HEK293 (cell line): ENCODE data around the gene C17orf113.

Experiments used
- CTCF ChIA-PET: fragments of 350-600 bp; formaldehyde crosslinking; extraction: SDS; loops from one replicate; lab custom pipeline; 2021; ENCODE audit warnings: antibody characterized with exemption; lab: Yijun Ruan, JAX
- POLR2A ChIA-PET: fragments of 300-600 bp; formaldehyde crosslinking; extraction: SDS; loops from one replicate; lab custom pipeline; 2020; ENCODE audit warnings: antibody characterized with exemption, inconsistent platforms; lab: Yijun Ruan, JAX
- H3K27ac ChIP-seq: fragments of 200-500 bp; sonication (Bioruptor generic); 2 replicates; pipeline ENCODE4 v1.5.1; 2014; ENCODE audit warnings: low read depth, low read length, control low read depth, inconsistent platforms; ENCODE audit errors: extremely low read depth
- H3K36me3 ChIP-seq, 2 experiments: fragments of 200-500 bp in 1 of 2; sonication (Bioruptor generic) in 1 of 2; 1 replicate in 1 of 2; 2 replicates in 1 of 2; pipeline ENCODE4 v1.5.1; 2014 to 2017; ENCODE audit warnings: inconsistent platforms in 2 of 2, low read length in 2 of 2; ENCODE audit not compliant: control insufficient read depth in 2 of 2, insufficient read depth in 1 of 2
- H3K4me1 ChIP-seq: fragments of 200-500 bp; sonication (Bioruptor generic); 2 replicates; pipeline ENCODE4 v1.5.1; 2014; ENCODE audit warnings: mild to moderate bottlenecking, low read length, inconsistent platforms; ENCODE audit not compliant: control insufficient read depth, insufficient read depth
- H3K4me3 ChIP-seq: 2 replicates; pipeline ENCODE4 v1.5.1; 2011; ENCODE audit warnings: low read depth, mild to moderate bottlenecking, control low read depth, low read length, moderate library complexity
- H3K9me3 ChIP-seq: fragments of 200-500 bp; sonication (Bioruptor generic); 2 replicates; pipeline ENCODE4 v1.5.1; 2014; ENCODE audit warnings: low read depth, low read length, inconsistent platforms; ENCODE audit not compliant: control insufficient read depth, insufficient read depth
- ATF2 ChIP-seq: fragments of 450-650 bp; formaldehyde crosslinking; IDR thresholded peaks from 2 replicates; pipeline ENCODE4 v1.5.1; 2016; ENCODE audit warnings: missing biosample characterization, missing genetic modification characterization, low read depth
- ELK4 ChIP-seq: IDR thresholded peaks from 2 replicates; pipeline ENCODE4 v1.6.1; 2011; ENCODE audit warnings: mild to moderate bottlenecking, low read depth, low read length, borderline replicate concordance
- HOXC10 ChIP-seq: sonication (generic); formaldehyde crosslinking; IDR thresholded peaks from 2 replicates; pipeline ENCODE4 v1.8.1; 2023; ENCODE audit warnings: mild to moderate bottlenecking, missing genetic modification reagents
- IKZF3 ChIP-seq: fragments of 450-650 bp; IDR thresholded peaks from 2 replicates; pipeline ENCODE4 v1.5.0; 2018; ENCODE audit warnings: missing biosample characterization, mild to moderate bottlenecking, missing genetic modification characterization, moderate library complexity
- KLF16 ChIP-seq: fragments of 450-650 bp; formaldehyde crosslinking; IDR thresholded peaks from 2 replicates; pipeline ENCODE4 v1.5.1; 2017; ENCODE audit warnings: missing biosample characterization, missing genetic modification characterization
- OVOL3 ChIP-seq: fragments of 450-650 bp; formaldehyde crosslinking; IDR thresholded peaks from 2 replicates; pipeline ENCODE4 v1.5.1; 2016; ENCODE audit warnings: missing biosample characterization, missing genetic modification characterization
- SP2 ChIP-seq: fragments of 450-650 bp; formaldehyde crosslinking; IDR thresholded peaks from 2 replicates; pipeline ENCODE4 v1.5.1; 2016; ENCODE audit warnings: missing biosample characterization, missing genetic modification characterization
- TRIM28 ChIP-seq: IDR thresholded peaks from 2 replicates; pipeline ENCODE4 v1.6.1; 2011; ENCODE audit warnings: low read length, control low read depth, borderline replicate concordance
- ZBTB10 ChIP-seq: fragments of 450-650 bp; formaldehyde crosslinking; IDR thresholded peaks from 2 replicates; pipeline ENCODE4 v1.5.1; 2016; ENCODE audit warnings: missing biosample characterization, missing genetic modification characterization
- ZNF112 ChIP-seq: fragments of 450-650 bp; formaldehyde crosslinking; IDR thresholded peaks from 2 replicates; pipeline ENCODE4 v1.5.0; 2017; ENCODE audit warnings: missing biosample characterization, missing genetic modification characterization
- ZNF157 ChIP-seq: fragments of 450-650 bp; formaldehyde crosslinking; IDR thresholded peaks from 2 replicates; pipeline ENCODE4 v1.5.1; 2016; ENCODE audit warnings: missing biosample characterization, missing genetic modification characterization
- ZNF24 ChIP-seq: fragments of 450-650 bp; formaldehyde crosslinking; IDR thresholded peaks from 2 replicates; pipeline ENCODE4 v1.5.1; 2016; ENCODE audit warnings: missing biosample characterization, missing genetic modification characterization
- ZNF324 ChIP-seq: fragments of 450-650 bp; formaldehyde crosslinking; IDR thresholded peaks from 2 replicates; pipeline ENCODE4 v1.5.1; 2016; ENCODE audit warnings: missing biosample characterization, missing genetic modification characterization
- ZNF404 ChIP-seq: fragments of 450-650 bp; formaldehyde crosslinking; IDR thresholded peaks from 2 replicates; pipeline ENCODE4 v1.5.1; 2017; ENCODE audit warnings: missing biosample characterization, missing genetic modification characterization
- ZNF48 ChIP-seq: fragments of 450-650 bp; formaldehyde crosslinking; IDR thresholded peaks from 2 replicates; pipeline ENCODE4 v1.5.1; 2016; ENCODE audit warnings: missing biosample characterization, missing genetic modification characterization
- ZNF549 ChIP-seq: fragments of 450-650 bp; IDR thresholded peaks from 2 replicates; pipeline ENCODE4 v1.5.1; 2018; ENCODE audit warnings: missing biosample characterization, missing genetic modification characterization, mild to moderate bottlenecking, inconsistent platforms, moderate library complexity
- ZNF571 ChIP-seq: fragments of 450-650 bp; formaldehyde crosslinking; IDR thresholded peaks from 2 replicates; pipeline ENCODE4 v1.5.0; 2017; ENCODE audit warnings: missing biosample characterization, missing genetic modification characterization
- ZNF596 ChIP-seq: fragments of 450-650 bp; IDR thresholded peaks from 2 replicates; pipeline ENCODE4 v1.5.0; 2018; ENCODE audit warnings: missing biosample characterization, mild to moderate bottlenecking, missing genetic modification characterization, moderate library complexity
- ZNF610 ChIP-seq: fragments of 450-650 bp; formaldehyde crosslinking; IDR thresholded peaks from 2 replicates; pipeline ENCODE4 v1.5.1; 2016; ENCODE audit warnings: missing biosample characterization, missing genetic modification characterization, borderline replicate concordance
- ZNF626 ChIP-seq: fragments of 450-650 bp; sonication (Bioruptor Pico); formaldehyde crosslinking; IDR thresholded peaks from 2 replicates; pipeline ENCODE4 v1.5.1; 2018; ENCODE audit warnings: missing biosample characterization, missing genetic modification characterization, inconsistent platforms
- ZNF692 ChIP-seq: fragments of 450-650 bp; formaldehyde crosslinking; IDR thresholded peaks from 2 replicates; pipeline ENCODE4 v1.5.1; 2016; ENCODE audit warnings: missing biosample characterization, missing genetic modification characterization
- ZNF785 ChIP-seq: fragments of 450-650 bp; formaldehyde crosslinking; IDR thresholded peaks from 2 replicates; pipeline ENCODE4 v1.5.1; 2016; ENCODE audit warnings: missing biosample characterization, missing genetic modification characterization
- ZNF791 ChIP-seq: fragments of 450-650 bp; formaldehyde crosslinking; IDR thresholded peaks from 2 replicates; pipeline ENCODE4 v1.5.1; 2016; ENCODE audit warnings: missing biosample characterization, missing genetic modification characterization
- ZNF830 ChIP-seq: fragments of 450-650 bp; IDR thresholded peaks from 2 replicates; pipeline ENCODE4 v1.5.0; 2018; ENCODE audit warnings: missing biosample characterization, missing genetic modification characterization, low read depth, mild to moderate bottlenecking, moderate library complexity
- ZNF843 ChIP-seq: fragments of 450-650 bp; formaldehyde crosslinking; IDR thresholded peaks from 2 replicates; pipeline ENCODE4 v1.5.1; 2016; ENCODE audit warnings: missing biosample characterization, missing genetic modification characterization
- ZSCAN23 ChIP-seq: fragments of 450-650 bp; formaldehyde crosslinking; IDR thresholded peaks from 2 replicates; pipeline ENCODE4 v1.5.1; 2016; ENCODE audit warnings: missing biosample characterization, missing genetic modification characterization
- ZXDB ChIP-seq: fragments of 450-650 bp; formaldehyde crosslinking; IDR thresholded peaks from 2 replicates; pipeline ENCODE4 v1.5.1; 2016; ENCODE audit warnings: missing biosample characterization, missing genetic modification characterization

The C17orf113 gene

GRCh38 chr17:42002175-42002791 is 48.1 kb downstream of the C17orf113 start:
- peaks cover 51 to 59% of the 10 kb centered on the region in 2 experiments for H3K36me3 ChIP-seq
- ChIA-PET CTCF (interaction anchor here (0.7 to 5.3 kb wide), 2 partner anchors 17 to 117 kb away, joined by 3 to 21 read pairs; partner anchors contain the start of gene NKIRAS2), POLR2A (no interaction called here)
- TF ChIP-seq OVOL3 (tag by site-specific recombination) (no peak), KLF16 (tag by site-specific recombination) (no peak), ZNF626 (tag by site-specific recombination) (no peak), ZNF404 (tag by site-specific recombination) (no peak), ZNF830 (tag by site-specific recombination) (no peak), HOXC10 (CRISPR knock-in tag) (no peak), ZNF549 (tag by site-specific recombination) (no peak), ZNF24 (tag by site-specific recombination) (no peak), ZXDB (tag by site-specific recombination) (no peak), SP2 (tag by site-specific recombination) (no peak), ZNF791 (no peak), ATF2 (no peak), TRIM28 (no peak), ZNF112 (tag by site-specific recombination) (no peak), ZNF48 (tag by site-specific recombination) (no peak), IKZF3 (tag by site-specific recombination) (no peak), ZNF785 (tag by site-specific recombination) (no peak)
- no peak overlapping the region for H3K27ac ChIP-seq
- 0 out of 2 replicates have a peak, but pooled peaks cover 2% of the 10 kb centered on the region for H3K4me1 ChIP-seq
- H3K4me3 ChIP-seq: no peak overlapping the region
- no peaks in the 10 kb centered on the region; the same call in 1 of the 2 replicates for H3K9me3 ChIP-seq

- Histone ChIP-seq H3K4me1 (0 out of 2 replicates have a peak, but pooled peaks cover 2% of the 10 kb centered on the region), H3K27ac (no peak overlapping the region), H3K4me3 (no peak overlapping the region), H3K9me3 (no peaks in the 10 kb centered on the region; the same call in 1 of the 2 replicates), H3K36me3 (peaks cover 52 to 64% of the 10 kb centered on the region in 2 experiments)
- ChIA-PET CTCF (interaction anchor here (5.3 kb wide), 1 partner anchor 17 kb away, joined by 21 read pairs; the partner anchor contains the start of gene NKIRAS2), POLR2A (no interaction called here)
- no peak for TF ChIP-seq ZSCAN23 (tag by site-specific recombination)
- TF ChIP-seq ZNF571 (tag by site-specific recombination): no peak
- no peak for TF ChIP-seq ZNF843 (tag by site-specific recombination)
- no peak for TF ChIP-seq ZNF324
- no peak for TF ChIP-seq ZNF692 (tag by site-specific recombination)
- no peak for TF ChIP-seq ZNF596 (tag by site-specific recombination)
- TF ChIP-seq ELK4: no peak
- no peak for TF ChIP-seq ZNF157 (tag by site-specific recombination)
- TF ChIP-seq ZBTB10 (tag by site-specific recombination): no peak
- TF ChIP-seq ZNF610 (tag by site-specific recombination): no peak
- TF ChIP-seq, all 188 proteins: peak for 0
Measured at GRCh38 chr17:42001729-42002128, 48.7 kb downstream of the C17orf113 start.
